Neural progenitor cell (in vitro differentiated cells): Measurements from ENCODE around the gene NUAK2. TPM values are rescaled to one million over a fixed set of nuclear protein-coding genes. Genes with fewer than 3 reads are reported as not detected.

Experiments used
- DNase-seq: peaks from one replicate; pipeline ENCODE4 v3.0.0-alpha.2; 2016; ENCODE audit warnings: low spot score
- H2AFZ ChIP-seq: fragments of 200-600 bp; sonication (generic); replicated peaks from 2 replicates; pipeline ENCODE4 v1.6.1; 2016; ENCODE audit warnings: antibody characterized with exemption
- H3F3A ChIP-seq: fragments of 200-600 bp; sonication (generic); 2 replicates; pipeline ENCODE4 v1.6.1; 2016; ENCODE audit warnings: antibody characterized with exemption, low read depth
- H3K27ac ChIP-seq: fragments of 200-600 bp; sonication (generic); 2 replicates; pipeline ENCODE4 v1.5.1; 2016; ENCODE audit warnings: mild to moderate bottlenecking
- H3K27me3 ChIP-seq: fragments of 200-600 bp; sonication (generic); 2 replicates; pipeline ENCODE4 v1.6.1; 2016; ENCODE audit warnings: mild to moderate bottlenecking, moderate library complexity
- H3K36me3 ChIP-seq: fragments of 200-600 bp; sonication (generic); 2 replicates; pipeline ENCODE4 v1.5.1; 2016
- H3K4me1 ChIP-seq: fragments of 200-600 bp; sonication (generic); 2 replicates; pipeline ENCODE4 v1.6.1; 2016; ENCODE audit warnings: mixed run types
- H3K4me2 ChIP-seq: fragments of 200-600 bp; sonication (generic); 2 replicates; pipeline ENCODE4 v1.6.1; 2016
- H3K4me3 ChIP-seq: fragments of 200-600 bp; sonication (generic); 2 replicates; pipeline ENCODE4 v1.5.1; 2016
- H3K79me2 ChIP-seq: fragments of 200-600 bp; sonication (generic); 2 replicates; pipeline ENCODE4 v1.6.1; 2016; ENCODE audit warnings: low read depth
- H3K9ac ChIP-seq: fragments of 200-600 bp; sonication (generic); 2 replicates; pipeline ENCODE4 v1.6.1; 2016
- H3K9me3 ChIP-seq: fragments of 200-600 bp; sonication (generic); 2 replicates; pipeline ENCODE4 v1.5.1; 2016; ENCODE audit warnings: low read depth
- H4K20me1 ChIP-seq: fragments of 200-600 bp; sonication (generic); 2 replicates; pipeline ENCODE4 v1.6.1; 2016; ENCODE audit warnings: low read depth
- H3K27ac Mint-ChIP-seq: 3 replicates; pipeline ENCODE4 v1.8.0; 2021; ENCODE audit warnings: mixed read lengths
- H3K27me3 Mint-ChIP-seq: 2 replicates; pipeline ENCODE4 v1.8.0; 2022; ENCODE audit warnings: low read depth, mild to moderate bottlenecking, inconsistent platforms, moderate library complexity, mixed read lengths; ENCODE audit not compliant: insufficient read depth
- H3K36me3 Mint-ChIP-seq: 3 replicates; pipeline ENCODE4 v1.8.0; 2021; ENCODE audit warnings: mixed read lengths
- H3K4me1 Mint-ChIP-seq: 3 replicates; pipeline ENCODE4 v1.8.0; 2021; ENCODE audit warnings: mixed read lengths
- H3K4me3 Mint-ChIP-seq: 3 replicates; pipeline ENCODE4 v1.8.0; 2021; ENCODE audit warnings: mild to moderate bottlenecking, moderate library complexity, mixed read lengths
- H3K9me3 Mint-ChIP-seq: 3 replicates; pipeline ENCODE4 v1.8.0; 2020; ENCODE audit warnings: mixed read lengths
- EZH2 ChIP-seq: fragments of 200-600 bp; sonication (generic); IDR thresholded peaks from 2 replicates; pipeline ENCODE4 v1.6.1; 2017; ENCODE audit warnings: antibody characterized with exemption, mild to moderate bottlenecking, moderate library complexity
- EZH2phosphoT487 ChIP-seq: fragments of 200-600 bp; sonication (generic); IDR thresholded peaks from 2 replicates; pipeline ENCODE4 v1.6.1; 2017; ENCODE audit warnings: antibody characterized with exemption
- total RNA-seq: library from RNA; depleted of rRNA; stranded (reverse); fragments of >200 nt; gene quantifications from 2 replicates; pipeline ENCODE4 v1.2.3, GENCODE V29; 2015; ENCODE audit warnings: low replicate concordance
- TF ChIP-seq, protein P1 (sequence below): fragments of 200-600 bp; sonication (generic); IDR thresholded peaks from 2 replicates; pipeline ENCODE4 v1.5.1; 2017; ENCODE audit warnings: antibody characterized with exemption, mild to moderate bottlenecking

The NUAK2 gene
- total RNA-seq, 1 donor from 2014 or later: 29.4 TPM

DNA sequence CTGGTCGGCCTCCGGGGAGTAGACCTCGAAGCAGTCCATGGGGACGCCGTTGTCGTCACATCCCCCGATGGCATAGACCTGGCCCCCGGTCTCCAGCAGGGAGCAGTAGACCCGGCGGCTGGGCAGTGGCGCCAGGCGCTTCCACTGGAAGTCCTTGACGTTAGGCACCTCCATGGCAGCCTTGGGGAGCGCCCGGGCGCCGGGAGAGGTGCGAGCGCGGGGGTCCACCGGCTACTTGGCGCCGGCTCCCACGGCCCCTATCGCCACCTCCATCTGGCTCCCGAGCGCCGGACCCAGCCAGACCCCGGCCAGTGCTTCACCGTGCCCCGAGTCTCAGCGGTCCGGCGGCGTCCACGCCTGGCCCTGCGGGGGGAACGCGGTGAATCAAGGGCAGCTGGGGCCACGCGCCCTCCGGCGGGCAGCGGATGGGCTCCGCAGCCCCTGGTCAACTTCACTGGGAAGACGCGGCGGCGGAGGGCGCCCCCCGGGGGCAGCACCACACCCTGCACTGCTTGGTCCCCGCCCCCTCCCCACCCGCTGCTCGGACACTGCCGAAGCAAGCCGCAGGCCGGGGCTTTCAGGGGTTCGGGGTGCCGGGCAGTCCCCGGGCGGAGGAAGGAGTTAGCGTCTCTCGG, 22.0 kb upstream of the NUAK2 start:
- Histone ChIP-seq H3K27ac (no peak overlapping the region), H3K27me3 (peaks cover 53% of the 10 kb centered on the region), H2AFZ (peak overlapping the region; percentile 46), H3K4me1 (peaks cover 21% of the 10 kb centered on the region), H4K20me1 (peaks cover 9% of the 10 kb centered on the region), H3K9ac (no peak overlapping the region), H3K9me3 (no peaks in the 10 kb centered on the region), H3K79me2 (no peaks in the 10 kb centered on the region), H3K36me3 (no peaks in the 10 kb centered on the region), H3F3A (peaks cover 30% of the 10 kb centered on the region), H3K4me3 (peak overlapping the region; percentile 61), H3K4me2 (peak overlapping the region; percentile 97)
- peaks cover 12% of the 10 kb centered on the region for H3K36me3 Mint-ChIP-seq
- H3K9me3 Mint-ChIP-seq: peaks cover 7% of the 10 kb centered on the region
- peaks cover 38% of the 10 kb centered on the region for H3K4me1 Mint-ChIP-seq
- peaks cover 24% of the 10 kb centered on the region for H3K27me3 Mint-ChIP-seq
- peak; percentile 68 for DNase-seq
- TF ChIP-seq EZH2phosphoT487 (peak; percentile 44), EZH2 (peak; percentile 32)
- TF ChIP-seq, protein P1, sequence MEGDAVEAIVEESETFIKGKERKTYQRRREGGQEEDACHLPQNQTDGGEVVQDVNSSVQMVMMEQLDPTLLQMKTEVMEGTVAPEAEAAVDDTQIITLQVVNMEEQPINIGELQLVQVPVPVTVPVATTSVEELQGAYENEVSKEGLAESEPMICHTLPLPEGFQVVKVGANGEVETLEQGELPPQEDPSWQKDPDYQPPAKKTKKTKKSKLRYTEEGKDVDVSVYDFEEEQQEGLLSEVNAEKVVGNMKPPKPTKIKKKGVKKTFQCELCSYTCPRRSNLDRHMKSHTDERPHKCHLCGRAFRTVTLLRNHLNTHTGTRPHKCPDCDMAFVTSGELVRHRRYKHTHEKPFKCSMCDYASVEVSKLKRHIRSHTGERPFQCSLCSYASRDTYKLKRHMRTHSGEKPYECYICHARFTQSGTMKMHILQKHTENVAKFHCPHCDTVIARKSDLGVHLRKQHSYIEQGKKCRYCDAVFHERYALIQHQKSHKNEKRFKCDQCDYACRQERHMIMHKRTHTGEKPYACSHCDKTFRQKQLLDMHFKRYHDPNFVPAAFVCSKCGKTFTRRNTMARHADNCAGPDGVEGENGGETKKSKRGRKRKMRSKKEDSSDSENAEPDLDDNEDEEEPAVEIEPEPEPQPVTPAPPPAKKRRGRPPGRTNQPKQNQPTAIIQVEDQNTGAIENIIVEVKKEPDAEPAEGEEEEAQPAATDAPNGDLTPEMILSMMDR: peak; percentile 46
- H3K27ac Mint-ChIP-seq: no peak overlapping the region
- no peak overlapping the region for H3K4me3 Mint-ChIP-seq

DNA sequence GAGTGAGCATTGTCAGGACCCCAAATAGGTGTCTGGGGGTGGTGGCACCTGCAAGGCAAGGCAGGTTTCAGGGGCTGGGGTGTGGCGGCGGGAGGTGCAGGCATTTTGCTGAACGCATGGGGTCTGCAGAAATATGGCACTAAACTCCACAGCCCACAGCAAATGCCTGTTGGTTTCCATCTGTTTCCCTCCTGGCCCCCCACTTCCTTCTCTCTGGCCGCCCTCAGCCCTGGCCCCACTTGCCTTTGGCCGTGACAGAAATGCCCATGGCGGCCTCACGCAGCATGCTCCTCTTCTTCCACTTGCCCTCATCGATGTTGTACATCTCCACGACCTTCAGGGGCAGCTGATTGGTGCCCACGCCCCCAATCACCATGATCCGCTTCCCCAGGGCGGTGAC, 21.4 kb upstream of the NUAK2 start:
- Histone ChIP-seq H3F3A (peaks cover 24% of the 10 kb centered on the region), H3K9ac (no peak overlapping the region), H3K79me2 (no peaks in the 10 kb centered on the region), H3K4me1 (peaks cover 15% of the 10 kb centered on the region), H3K4me2 (peak overlapping the region; percentile 97), H3K36me3 (no peaks in the 10 kb centered on the region), H4K20me1 (peaks cover 9% of the 10 kb centered on the region), H2AFZ (no peak overlapping the region), H3K9me3 (no peaks in the 10 kb centered on the region), H3K27me3 (peaks cover 53% of the 10 kb centered on the region), H3K4me3 (peak overlapping the region; percentile 61), H3K27ac (no peak overlapping the region)
- peaks cover 12% of the 10 kb centered on the region for H3K36me3 Mint-ChIP-seq
- TF ChIP-seq, protein P1: no peak
- no peak for TF ChIP-seq EZH2phosphoT487
- no peak for TF ChIP-seq EZH2
- DNase-seq: no peak
- peaks cover 33% of the 10 kb centered on the region for H3K4me1 Mint-ChIP-seq
- no peak overlapping the region for H3K27ac Mint-ChIP-seq
- H3K27me3 Mint-ChIP-seq: peaks cover 21% of the 10 kb centered on the region
- H3K9me3 Mint-ChIP-seq: peaks cover 7% of the 10 kb centered on the region
- peak overlapping the region; percentile 79 for H3K4me3 Mint-ChIP-seq

DNA sequence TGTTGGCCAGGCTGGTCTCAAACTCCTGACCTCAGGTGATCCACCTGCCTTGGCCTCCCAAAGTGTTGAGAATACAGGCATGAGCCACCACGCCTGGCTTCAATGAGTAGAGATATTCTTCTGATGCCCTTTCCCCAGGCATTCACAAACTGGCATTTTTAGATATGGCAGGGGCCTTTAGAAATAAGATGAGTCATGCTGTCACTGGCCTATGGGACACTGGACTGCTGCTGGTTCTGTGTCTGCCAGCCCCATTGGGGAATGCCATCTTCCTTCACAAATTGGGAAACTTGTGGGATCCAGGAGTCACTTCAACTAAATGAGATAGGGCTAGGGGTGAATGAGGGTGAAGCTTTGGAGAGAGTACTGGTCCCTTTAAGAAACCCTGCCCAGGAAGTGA, 19.1 kb upstream of the NUAK2 start:
- Histone ChIP-seq H2AFZ (no peak overlapping the region), H3K4me1 (peaks cover 15% of the 10 kb centered on the region), H4K20me1 (peaks cover 9% of the 10 kb centered on the region), H3K9ac (no peak overlapping the region), H3K27me3 (peaks cover 40% of the 10 kb centered on the region), H3K4me2 (no peak overlapping the region), H3K27ac (no peak overlapping the region), H3K9me3 (no peaks in the 10 kb centered on the region), H3K4me3 (no peak overlapping the region), H3K79me2 (no peaks in the 10 kb centered on the region), H3F3A (peaks cover 10% of the 10 kb centered on the region), H3K36me3 (no peaks in the 10 kb centered on the region)
- H3K27me3 Mint-ChIP-seq: peaks cover 21% of the 10 kb centered on the region
- peaks cover 30% of the 10 kb centered on the region for H3K4me1 Mint-ChIP-seq
- no peak for DNase-seq
- TF ChIP-seq, protein P1: no peak
- TF ChIP-seq EZH2phosphoT487 (no peak), EZH2 (no peak)
- H3K27ac Mint-ChIP-seq: no peak overlapping the region
- peaks cover 13% of the 10 kb centered on the region for H3K36me3 Mint-ChIP-seq
- H3K9me3 Mint-ChIP-seq: peaks cover 7% of the 10 kb centered on the region
- no peak overlapping the region for H3K4me3 Mint-ChIP-seq
